ENCODE data around the gene STAC3. TPM values are rescaled to one million over a fixed set of nuclear protein-coding genes. Genes with fewer than 3 reads are reported as not detected.

STAC3 gene
- total and polyA plus RNA-seq, 2 of the 13 experiments (the other 11 are each of a cell fraction or from before 2014, with no cell fraction given), result 0.18 to 0.22 TPM

DNA sequence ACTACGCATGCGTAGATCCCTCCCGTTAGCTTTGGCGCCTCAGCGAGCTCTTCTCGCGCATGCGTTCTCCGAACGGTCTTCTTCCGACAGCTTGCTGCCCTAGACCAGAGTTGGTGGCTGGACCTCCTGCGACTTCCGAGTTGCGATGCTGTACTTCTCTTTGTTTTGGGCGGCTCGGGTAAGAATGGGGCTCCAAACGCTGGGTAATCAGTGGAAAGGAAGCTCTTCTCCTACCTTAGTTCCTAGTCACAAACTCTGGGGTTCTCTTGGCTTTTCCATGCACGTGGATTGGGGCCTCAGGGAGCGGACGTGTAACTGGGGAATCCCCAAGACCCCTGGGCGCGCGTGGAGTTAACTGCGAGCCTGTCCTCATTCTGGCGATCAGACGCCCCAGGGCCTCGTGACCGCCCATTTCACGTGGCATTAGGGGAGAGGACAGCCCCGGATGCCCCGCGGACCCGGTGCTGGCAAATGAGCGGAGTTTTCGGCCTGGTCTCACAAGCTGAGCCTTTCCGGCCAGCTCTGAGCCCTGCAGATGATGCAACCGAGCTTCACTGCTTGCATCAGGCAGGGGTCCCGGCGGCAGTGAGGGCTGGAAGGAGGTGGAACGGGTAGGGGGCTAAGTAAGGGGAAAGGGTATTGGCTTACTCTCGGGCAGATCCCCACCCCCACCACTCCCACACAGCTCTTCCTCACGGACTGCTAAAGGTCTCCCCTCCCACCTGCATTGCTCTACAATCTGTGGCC lies 21.2 kb downstream of the STAC3 start, which contains the start of gene SHMT2 (continued):
- TF ChIP-seq, protein P1, sequence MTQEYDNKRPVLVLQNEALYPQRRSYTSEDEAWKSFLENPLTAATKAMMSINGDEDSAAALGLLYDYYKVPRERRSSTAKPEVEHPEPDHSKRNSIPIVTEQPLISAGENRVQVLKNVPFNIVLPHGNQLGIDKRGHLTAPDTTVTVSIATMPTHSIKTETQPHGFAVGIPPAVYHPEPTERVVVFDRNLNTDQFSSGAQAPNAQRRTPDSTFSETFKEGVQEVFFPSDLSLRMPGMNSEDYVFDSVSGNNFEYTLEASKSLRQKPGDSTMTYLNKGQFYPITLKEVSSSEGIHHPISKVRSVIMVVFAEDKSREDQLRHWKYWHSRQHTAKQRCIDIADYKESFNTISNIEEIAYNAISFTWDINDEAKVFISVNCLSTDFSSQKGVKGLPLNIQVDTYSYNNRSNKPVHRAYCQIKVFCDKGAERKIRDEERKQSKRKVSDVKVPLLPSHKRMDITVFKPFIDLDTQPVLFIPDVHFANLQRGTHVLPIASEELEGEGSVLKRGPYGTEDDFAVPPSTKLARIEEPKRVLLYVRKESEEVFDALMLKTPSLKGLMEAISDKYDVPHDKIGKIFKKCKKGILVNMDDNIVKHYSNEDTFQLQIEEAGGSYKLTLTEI (CRISPR knock-in tag; conservative IDR thresholded peaks at IDR 0.05), result no peak
- TF ChIP-seq ZNF205 (CRISPR knock-in tag; IDR thresholded peaks at IDR 0.05) (no peak), PAX8 (CRISPR knock-in tag; IDR thresholded peaks at IDR 0.05; ENCODE audit: borderline replicate concordance) (0 out of 2 replicates have a peak, but pooled peaks have one; percentile 19), SALL1 (CRISPR knock-in tag; IDR thresholded peaks at IDR 0.05) (peak; percentile 76), ZNF549 (CRISPR knock-in tag; IDR thresholded peaks at IDR 0.05) (no peak), MBD4 (IDR thresholded peaks at IDR 0.05; ENCODE audit: borderline replicate concordance, low read length) (no peak), KAT2B (IDR thresholded peaks at IDR 0.05; ENCODE audit: borderline replicate concordance, low read depth, low read length) (no peak), NCOR1 (IDR thresholded peaks at IDR 0.05; ENCODE audit: borderline replicate concordance, low read length) (no peak), ZNF879 (CRISPR knock-in tag; IDR thresholded peaks at IDR 0.05) (no peak), IRF2 (CRISPR knock-in tag; IDR thresholded peaks at IDR 0.05) (no peak), ZNF660 (CRISPR knock-in tag; IDR thresholded peaks at IDR 0.05; ENCODE audit: borderline replicate concordance, low read depth) (no peak), GLI4 (CRISPR knock-in tag; IDR thresholded peaks at IDR 0.05; ENCODE audit: borderline replicate concordance) (no peak), HCFC1 (IDR thresholded peaks at IDR 0.05; ENCODE audit: low read depth, low read length) (peak; percentile 84), IKZF1 (IDR thresholded peaks at IDR 0.05) (no peak), ZNF501 (CRISPR knock-in tag; IDR thresholded peaks at IDR 0.05) (no peak; the same call in 1 of the 2 replicates), ZNF441 (CRISPR knock-in tag; IDR thresholded peaks at IDR 0.05; ENCODE audit: borderline replicate concordance) (no peak), ARNTL (CRISPR knock-in tag; IDR thresholded peaks at IDR 0.05) (peak; percentile 90), ZNF761 (CRISPR knock-in tag; conservative IDR thresholded peaks at IDR 0.05) (no peak; the same call in 1 of the 2 replicates), KLF11 (CRISPR knock-in tag; IDR thresholded peaks at IDR 0.05) (no peak), NFE2L2 (IDR thresholded peaks at IDR 0.05; ENCODE audit: low read length) (no peak), NPAS2 (CRISPR knock-in tag; IDR thresholded peaks at IDR 0.05; ENCODE audit: borderline replicate concordance) (no peak), ZNF256 (CRISPR knock-in tag; conservative IDR thresholded peaks at IDR 0.05) (no peak)
- TF ChIP-seq, protein P2, sequence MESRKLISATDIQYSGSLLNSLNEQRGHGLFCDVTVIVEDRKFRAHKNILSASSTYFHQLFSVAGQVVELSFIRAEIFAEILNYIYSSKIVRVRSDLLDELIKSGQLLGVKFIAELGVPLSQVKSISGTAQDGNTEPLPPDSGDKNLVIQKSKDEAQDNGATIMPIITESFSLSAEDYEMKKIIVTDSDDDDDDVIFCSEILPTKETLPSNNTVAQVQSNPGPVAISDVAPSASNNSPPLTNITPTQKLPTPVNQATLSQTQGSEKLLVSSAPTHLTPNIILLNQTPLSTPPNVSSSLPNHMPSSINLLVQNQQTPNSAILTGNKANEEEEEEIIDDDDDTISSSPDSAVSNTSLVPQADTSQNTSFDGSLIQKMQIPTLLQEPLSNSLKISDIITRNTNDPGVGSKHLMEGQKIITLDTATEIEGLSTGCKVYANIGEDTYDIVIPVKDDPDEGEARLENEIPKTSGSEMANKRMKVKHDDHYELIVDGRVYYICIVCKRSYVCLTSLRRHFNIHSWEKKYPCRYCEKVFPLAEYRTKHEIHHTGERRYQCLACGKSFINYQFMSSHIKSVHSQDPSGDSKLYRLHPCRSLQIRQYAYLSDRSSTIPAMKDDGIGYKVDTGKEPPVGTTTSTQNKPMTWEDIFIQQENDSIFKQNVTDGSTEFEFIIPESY (CRISPR knock-in tag; IDR thresholded peaks at IDR 0.05), result no peak
- TF ChIP-seq, protein P3, sequence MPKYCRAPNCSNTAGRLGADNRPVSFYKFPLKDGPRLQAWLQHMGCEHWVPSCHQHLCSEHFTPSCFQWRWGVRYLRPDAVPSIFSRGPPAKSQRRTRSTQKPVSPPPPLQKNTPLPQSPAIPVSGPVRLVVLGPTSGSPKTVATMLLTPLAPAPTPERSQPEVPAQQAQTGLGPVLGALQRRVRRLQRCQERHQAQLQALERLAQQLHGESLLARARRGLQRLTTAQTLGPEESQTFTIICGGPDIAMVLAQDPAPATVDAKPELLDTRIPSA (CRISPR knock-in tag; IDR thresholded peaks at IDR 0.05; ENCODE audit: borderline replicate concordance), result 0 out of 2 replicates have a peak, but pooled peaks have one; percentile 57
- TF ChIP-seq, protein P4, sequence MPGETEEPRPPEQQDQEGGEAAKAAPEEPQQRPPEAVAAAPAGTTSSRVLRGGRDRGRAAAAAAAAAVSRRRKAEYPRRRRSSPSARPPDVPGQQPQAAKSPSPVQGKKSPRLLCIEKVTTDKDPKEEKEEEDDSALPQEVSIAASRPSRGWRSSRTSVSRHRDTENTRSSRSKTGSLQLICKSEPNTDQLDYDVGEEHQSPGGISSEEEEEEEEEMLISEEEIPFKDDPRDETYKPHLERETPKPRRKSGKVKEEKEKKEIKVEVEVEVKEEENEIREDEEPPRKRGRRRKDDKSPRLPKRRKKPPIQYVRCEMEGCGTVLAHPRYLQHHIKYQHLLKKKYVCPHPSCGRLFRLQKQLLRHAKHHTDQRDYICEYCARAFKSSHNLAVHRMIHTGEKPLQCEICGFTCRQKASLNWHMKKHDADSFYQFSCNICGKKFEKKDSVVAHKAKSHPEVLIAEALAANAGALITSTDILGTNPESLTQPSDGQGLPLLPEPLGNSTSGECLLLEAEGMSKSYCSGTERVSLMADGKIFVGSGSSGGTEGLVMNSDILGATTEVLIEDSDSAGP (CRISPR knock-in tag; IDR thresholded peaks at IDR 0.05; ENCODE audit: borderline replicate concordance), result peak; percentile 76; the same call in 1 of the 2 replicates
